Fibroblast of lung (primary cell): ENCODE measurements around the gene SLC25A1. TPM values are rescaled to one million over a fixed set of nuclear protein-coding genes. Genes with fewer than 3 reads are reported as not detected.

Experiments used
- DNase-seq, 2 donors: peaks; one replicate each; pipeline versions ENCODE4 v3.0.0 to v3.0.0-alpha.2; 2010; ENCODE audit warnings: low read depth in 2 of 2
- H2AFZ ChIP-seq: 2 replicates; pipeline ENCODE4 v1.5.1; 2012; ENCODE audit warnings: low read length, control low read depth, inconsistent platforms
- H3K27ac ChIP-seq: 2 replicates; pipeline ENCODE4 v1.5.1; 2011; ENCODE audit warnings: low read length, control low read depth; ENCODE audit not compliant: insufficient read depth
- H3K27me3 ChIP-seq: 2 replicates; pipeline ENCODE4 v1.5.1; 2011; ENCODE audit warnings: mild to moderate bottlenecking, low read length; ENCODE audit not compliant: control insufficient read depth, insufficient read depth
- H3K36me3 ChIP-seq: 2 replicates; pipeline ENCODE4 v1.5.1; 2011; ENCODE audit warnings: low read length; ENCODE audit not compliant: control insufficient read depth, insufficient read depth
- H3K4me1 ChIP-seq: 2 replicates; pipeline ENCODE4 v1.5.1; 2011; ENCODE audit warnings: low read length; ENCODE audit not compliant: control insufficient read depth, insufficient read depth; ENCODE audit errors: extremely low read depth
- H3K4me2 ChIP-seq: 2 replicates; pipeline ENCODE4 v1.5.1; 2011; ENCODE audit warnings: low read length, control low read depth; ENCODE audit not compliant: insufficient read depth; ENCODE audit errors: extremely low read depth
- H3K4me3 ChIP-seq, 4 experiments: fragments of 200-600 bp in 1 of 4; sonication (generic) in 1 of 4; replicated peaks in 1 of 4; 2 replicates each; pipeline ENCODE4 v1.5.1; 2011 to 2016; ENCODE audit warnings: low read length in 4 of 4, low read depth in 3 of 4, mild to moderate bottlenecking in 3 of 4, control low read depth in 2 of 4, inconsistent platforms in 1 of 4, mixed read lengths in 1 of 4; ENCODE audit not compliant: insufficient read depth in 1 of 4; ENCODE audit errors: control extremely low read depth in 1 of 4
- H3K79me2 ChIP-seq: 2 replicates; pipeline ENCODE4 v1.5.1; 2012; ENCODE audit warnings: mild to moderate bottlenecking, low read length, inconsistent platforms; ENCODE audit not compliant: control insufficient read depth, insufficient read depth
- H3K9ac ChIP-seq: 2 replicates; pipeline ENCODE4 v1.5.1; 2011; ENCODE audit warnings: mild to moderate bottlenecking, low read length, control low read depth; ENCODE audit not compliant: insufficient read depth
- H3K9me3 ChIP-seq: 2 replicates; pipeline ENCODE4 v1.5.1; 2012; ENCODE audit warnings: low read depth, low read length; ENCODE audit not compliant: control insufficient read depth, insufficient read depth
- H4K20me1 ChIP-seq: 2 replicates; pipeline ENCODE4 v1.5.1; 2011; ENCODE audit warnings: low read length; ENCODE audit not compliant: control insufficient read depth, insufficient read depth; ENCODE audit errors: extremely low read depth
- EZH2 ChIP-seq: IDR thresholded peaks from 2 replicates; pipeline ENCODE4 v1.5.1; 2012; ENCODE audit warnings: low read length, control low read depth, mild to moderate bottlenecking; ENCODE audit errors: missing control alignments
- polyA plus RNA-seq, 2 donors: library from polyadenylated mRNA; depleted of rRNA in 1 of 2; stranded (reverse) in 1 of 2; unstranded in 1 of 2; fragments of >200 nt; gene quantifications; 2 replicates each; pipeline ENCODE4 v1.2.1, GENCODE V29; 2011 to 2012; ENCODE audit warnings: missing spikeins in 1 of 2
- total RNA-seq: library from RNA; depleted of rRNA; stranded (reverse); fragments of >200 nt; gene quantifications from 2 replicates; pipeline ENCODE4 v1.2.1, GENCODE V29; 2014
- TF ChIP-seq, protein P1 (sequence below), 2 donors: IDR thresholded peaks in 1 of 2; conservative IDR thresholded peaks in 1 of 2; 1 replicate in 1 of 2; 2 replicates in 1 of 2; pipeline ENCODE4 v1.5.1; 2011 to 2012; ENCODE audit warnings: low read length in 2 of 2, control low read depth in 1 of 2, inconsistent platforms in 1 of 2, low read depth in 1 of 2, mild to moderate bottlenecking in 1 of 2

The SLC25A1 gene
- total and polyA plus RNA-seq, 2 donors (not counting 1 experiment from before 2014, with no cell fraction given): 56.1 to 161 TPM

- DNase-seq: no peak
- Histone ChIP-seq H2AFZ (no peak overlapping the region), H4K20me1 (no peaks in the 10 kb centered on the region), H3K36me3 (peaks cover 2% of the 10 kb centered on the region), H3K27ac (no peak overlapping the region), H3K4me3 (no peak overlapping the region), H3K27me3 (no peaks in the 10 kb centered on the region), H3K9me3 (no peaks in the 10 kb centered on the region), H3K9ac (no peak overlapping the region), H3K79me2 (no peaks in the 10 kb centered on the region), H3K4me1 (no peaks in the 10 kb centered on the region), H3K4me2 (no peak overlapping the region)
- TF ChIP-seq, protein P1, sequence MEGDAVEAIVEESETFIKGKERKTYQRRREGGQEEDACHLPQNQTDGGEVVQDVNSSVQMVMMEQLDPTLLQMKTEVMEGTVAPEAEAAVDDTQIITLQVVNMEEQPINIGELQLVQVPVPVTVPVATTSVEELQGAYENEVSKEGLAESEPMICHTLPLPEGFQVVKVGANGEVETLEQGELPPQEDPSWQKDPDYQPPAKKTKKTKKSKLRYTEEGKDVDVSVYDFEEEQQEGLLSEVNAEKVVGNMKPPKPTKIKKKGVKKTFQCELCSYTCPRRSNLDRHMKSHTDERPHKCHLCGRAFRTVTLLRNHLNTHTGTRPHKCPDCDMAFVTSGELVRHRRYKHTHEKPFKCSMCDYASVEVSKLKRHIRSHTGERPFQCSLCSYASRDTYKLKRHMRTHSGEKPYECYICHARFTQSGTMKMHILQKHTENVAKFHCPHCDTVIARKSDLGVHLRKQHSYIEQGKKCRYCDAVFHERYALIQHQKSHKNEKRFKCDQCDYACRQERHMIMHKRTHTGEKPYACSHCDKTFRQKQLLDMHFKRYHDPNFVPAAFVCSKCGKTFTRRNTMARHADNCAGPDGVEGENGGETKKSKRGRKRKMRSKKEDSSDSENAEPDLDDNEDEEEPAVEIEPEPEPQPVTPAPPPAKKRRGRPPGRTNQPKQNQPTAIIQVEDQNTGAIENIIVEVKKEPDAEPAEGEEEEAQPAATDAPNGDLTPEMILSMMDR (conservative IDR thresholded peaks at IDR 0.05 in 1 of 2, IDR thresholded peaks at IDR 0.05 in 1 of 2; ENCODE audit: low read depth in 1 of 2, low read length in 2 of 2): no peak
- TF ChIP-seq EZH2: no peak
These were observed 45.1 kb upstream of the SLC25A1 start for GRCh38 chr22:19223617-19224016.

- H3K36me3 ChIP-seq: peaks cover 2% of the 10 kb centered on the region
- TF ChIP-seq, protein P1 (conservative IDR thresholded peaks at IDR 0.05 in 1 of 2, IDR thresholded peaks at IDR 0.05 in 1 of 2; ENCODE audit: low read depth in 1 of 2, low read length in 2 of 2): no peak
- no peak for TF ChIP-seq EZH2
These were observed 44.6 kb upstream of the SLC25A1 start for GRCh38 chr22:19223110-19223509.

GRCh38 chr22:19222242-19223005 is 43.9 kb upstream of the SLC25A1 start:
- Histone ChIP-seq H3K36me3 (peaks cover 2% of the 10 kb centered on the region), H3K4me3 (no peak overlapping the region), H3K27me3 (no peaks in the 10 kb centered on the region), H3K9me3 (no peaks in the 10 kb centered on the region), H3K9ac (no peak overlapping the region), H4K20me1 (no peaks in the 10 kb centered on the region), H2AFZ (no peak overlapping the region), H3K4me1 (no peaks in the 10 kb centered on the region), H3K79me2 (no peaks in the 10 kb centered on the region), H3K4me2 (no peak overlapping the region), H3K27ac (no peak overlapping the region)
- DNase-seq: no peak
- no peak for TF ChIP-seq EZH2
- TF ChIP-seq, protein P1 (conservative IDR thresholded peaks at IDR 0.05 in 1 of 2, IDR thresholded peaks at IDR 0.05 in 1 of 2; ENCODE audit: low read depth in 1 of 2, low read length in 2 of 2): no peak

More at GRCh38 chr22:19223110-19223509, 44.6 kb upstream of the SLC25A1 start:
- Histone ChIP-seq H3K9me3 (no peaks in the 10 kb centered on the region), H2AFZ (no peak overlapping the region), H3K4me2 (no peak overlapping the region), H4K20me1 (no peaks in the 10 kb centered on the region), H3K27me3 (no peaks in the 10 kb centered on the region), H3K79me2 (no peaks in the 10 kb centered on the region), H3K4me1 (no peaks in the 10 kb centered on the region), H3K27ac (no peak overlapping the region), H3K9ac (no peak overlapping the region), H3K4me3 (no peak overlapping the region)
- DNase-seq: no peak
